ENCODE measurements around the gene MEAK7. TPM values are rescaled to one million over a fixed set of nuclear protein-coding genes. Genes with fewer than 3 reads are reported as not detected.

The MEAK7 gene
- total RNA-seq, 4 donors from 2014 or later = 2.6 to 7.1 (median 5.0) TPM

DNA sequence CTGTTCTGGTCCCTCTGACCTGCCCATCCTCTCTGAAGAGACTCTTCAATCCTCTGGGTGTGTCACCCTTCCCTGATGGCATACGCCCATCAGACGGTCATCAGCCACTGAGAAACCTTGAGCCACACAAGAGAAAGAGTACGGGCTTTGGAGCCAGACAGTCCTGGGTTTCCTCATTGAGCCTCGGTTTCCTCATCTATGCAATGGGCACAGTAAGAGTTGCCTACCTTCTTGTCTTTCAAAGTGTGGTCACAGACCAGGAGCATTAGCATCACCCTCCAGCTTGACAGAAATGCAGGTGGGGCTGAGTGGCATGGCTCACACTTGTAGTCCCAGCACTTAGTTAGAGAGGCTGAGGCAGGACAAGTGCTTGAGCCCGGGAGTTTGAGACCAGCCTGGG, 26.1 kb upstream of the MEAK7 start:
- DNase-seq = no peak
- in situ Hi-C loops (cut with MboI; ENCODE audit: low sequenced_read_pairs in 4 of 4) (no loop called here), intact Hi-C loops (cut with DNase I; ENCODE audit: low total_unique reads) (no loop called here)
- Histone ChIP-seq H3K36me3 (no peaks in the 10 kb centered on the region), H3K9me3 (no peaks in the 10 kb centered on the region), H3K27me3 (peaks cover 0 to 7% (median 0%) of the 10 kb centered on the region in 3 donors), H3K27ac (no peak overlapping the region), H3K4me1 (peaks cover 19 to 26% of the 10 kb centered on the region in 2 donors), H3K4me3 (no peak overlapping the region)
- no peak for TF ChIP-seq POLR2A (IDR thresholded peaks at IDR 0.05)
- TF ChIP-seq, protein P1, sequence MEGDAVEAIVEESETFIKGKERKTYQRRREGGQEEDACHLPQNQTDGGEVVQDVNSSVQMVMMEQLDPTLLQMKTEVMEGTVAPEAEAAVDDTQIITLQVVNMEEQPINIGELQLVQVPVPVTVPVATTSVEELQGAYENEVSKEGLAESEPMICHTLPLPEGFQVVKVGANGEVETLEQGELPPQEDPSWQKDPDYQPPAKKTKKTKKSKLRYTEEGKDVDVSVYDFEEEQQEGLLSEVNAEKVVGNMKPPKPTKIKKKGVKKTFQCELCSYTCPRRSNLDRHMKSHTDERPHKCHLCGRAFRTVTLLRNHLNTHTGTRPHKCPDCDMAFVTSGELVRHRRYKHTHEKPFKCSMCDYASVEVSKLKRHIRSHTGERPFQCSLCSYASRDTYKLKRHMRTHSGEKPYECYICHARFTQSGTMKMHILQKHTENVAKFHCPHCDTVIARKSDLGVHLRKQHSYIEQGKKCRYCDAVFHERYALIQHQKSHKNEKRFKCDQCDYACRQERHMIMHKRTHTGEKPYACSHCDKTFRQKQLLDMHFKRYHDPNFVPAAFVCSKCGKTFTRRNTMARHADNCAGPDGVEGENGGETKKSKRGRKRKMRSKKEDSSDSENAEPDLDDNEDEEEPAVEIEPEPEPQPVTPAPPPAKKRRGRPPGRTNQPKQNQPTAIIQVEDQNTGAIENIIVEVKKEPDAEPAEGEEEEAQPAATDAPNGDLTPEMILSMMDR (IDR thresholded peaks at IDR 0.05 in 4 of 5, conservative IDR thresholded peaks at IDR 0.05 in 1 of 5) = no peak
- no peak for ATAC-seq

DNA sequence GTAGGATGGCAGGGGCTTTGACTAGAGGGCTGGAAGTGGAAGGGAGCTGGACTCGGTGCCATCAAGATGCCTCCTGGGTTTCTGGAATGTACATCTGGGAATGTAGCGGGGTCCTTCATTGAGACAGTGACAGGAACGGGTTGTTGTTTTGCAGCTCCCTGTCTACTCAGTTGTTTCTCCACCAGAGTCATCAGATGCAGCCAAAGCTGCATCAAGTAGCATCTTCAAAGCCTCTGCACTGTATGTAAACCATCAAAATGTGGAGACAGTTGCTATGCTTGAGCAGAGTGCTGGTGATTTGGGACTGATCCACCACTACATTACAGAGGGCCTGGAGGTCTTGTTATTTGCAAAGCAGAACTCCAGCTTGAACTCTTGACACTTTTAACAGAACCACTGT, 25.1 kb upstream of the MEAK7 start:
- no peak for TF ChIP-seq POLR2A (IDR thresholded peaks at IDR 0.05)
- TF ChIP-seq, protein P1 (IDR thresholded peaks at IDR 0.05 in 4 of 5, conservative IDR thresholded peaks at IDR 0.05 in 1 of 5) = no peak
- H3K4me3 ChIP-seq = no peak overlapping the region
- H3K27me3 ChIP-seq = peaks cover 0 to 9% (median 0%) of the 10 kb centered on the region in 3 donors
- no peak for DNase-seq
- ATAC-seq = no peak
- H3K36me3 ChIP-seq = no peaks in the 10 kb centered on the region
- H3K9me3 ChIP-seq = no peaks in the 10 kb centered on the region
- intact Hi-C loops (cut with DNase I; ENCODE audit: low total_unique reads) = no loop called here
- H3K4me1 ChIP-seq = peaks cover 19 to 26% of the 10 kb centered on the region in 2 donors
- in situ Hi-C loops (cut with MboI; ENCODE audit: low sequenced_read_pairs in 4 of 4) = no loop called here
- no peak overlapping the region for H3K27ac ChIP-seq

DNA sequence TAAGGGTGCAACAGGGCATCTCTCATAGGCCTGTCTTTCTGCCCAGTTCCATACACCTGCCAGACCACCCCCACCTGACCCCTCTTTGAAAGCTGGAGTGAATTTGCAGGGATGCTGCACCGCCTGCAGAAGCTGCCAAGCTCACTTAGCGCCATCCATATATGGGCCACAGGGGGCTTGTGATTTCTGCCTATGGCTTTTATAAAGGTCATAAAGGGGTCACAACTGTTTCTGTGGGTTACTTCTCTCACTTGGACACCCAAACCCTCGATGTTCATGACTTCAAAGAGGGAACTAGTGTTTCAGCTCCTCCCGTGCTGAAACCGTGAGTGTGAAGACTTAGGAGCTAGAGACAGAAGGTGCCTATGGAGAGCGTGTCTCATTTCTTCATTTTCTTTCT, 23.9 kb upstream of the MEAK7 start:
- DNase-seq (no peak), ATAC-seq (no peak)
- intact Hi-C loops (cut with DNase I; ENCODE audit: low total_unique reads) (no loop called here), in situ Hi-C loops (cut with MboI; ENCODE audit: low sequenced_read_pairs in 4 of 4) (no loop called here)
- TF ChIP-seq POLR2A (IDR thresholded peaks at IDR 0.05) = no peak
- TF ChIP-seq, protein P1 (IDR thresholded peaks at IDR 0.05 in 4 of 5, conservative IDR thresholded peaks at IDR 0.05 in 1 of 5) = no peak
- Histone ChIP-seq H3K4me1 (peaks cover 19 to 26% of the 10 kb centered on the region in 2 donors), H3K4me3 (no peak overlapping the region), H3K36me3 (no peaks in the 10 kb centered on the region), H3K9me3 (no peaks in the 10 kb centered on the region), H3K27ac (peak overlapping the region in 3 of 4 donors; percentile 62 to 72 (median 70)), H3K27me3 (peaks cover 0 to 19% (median 0%) of the 10 kb centered on the region in 3 donors)

DNA sequence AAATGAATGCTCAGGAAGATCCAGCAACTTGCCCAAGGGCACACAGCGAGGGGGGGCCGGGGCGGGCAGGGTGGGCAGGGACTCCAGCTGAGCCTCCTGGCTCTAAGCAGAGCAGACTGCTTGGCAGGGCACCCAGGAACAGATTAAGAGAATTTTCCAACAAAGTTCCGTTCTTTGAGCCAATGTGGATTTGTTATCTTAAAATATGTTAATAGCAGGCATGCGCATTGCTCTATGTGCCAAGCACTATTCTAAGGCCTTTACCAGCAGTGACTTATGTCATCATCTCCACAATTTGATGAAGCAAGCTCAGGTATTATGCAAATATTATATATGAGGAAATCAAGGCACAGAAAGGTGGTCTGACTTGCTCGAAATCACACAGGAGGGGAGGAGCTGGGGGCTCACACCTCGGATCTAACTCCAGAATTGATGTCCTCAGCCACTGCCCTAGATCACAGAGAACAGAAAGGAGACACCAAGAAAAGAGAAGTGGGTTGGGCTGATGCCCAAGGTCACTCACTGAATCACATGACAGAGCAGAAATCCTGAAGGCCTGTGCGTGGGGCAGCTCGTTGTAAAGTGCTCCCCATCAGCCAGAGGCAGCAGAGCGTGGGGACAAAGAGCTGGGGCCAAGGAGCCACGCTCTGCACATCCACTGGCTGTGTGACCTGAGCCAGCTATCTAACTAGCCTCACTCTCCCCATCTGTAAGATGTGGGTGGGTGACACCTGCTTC, 23.2 kb upstream of the MEAK7 start:
- H3K4me3 ChIP-seq = no peak overlapping the region
- TF ChIP-seq POLR2A (IDR thresholded peaks at IDR 0.05) = no peak
- TF ChIP-seq, protein P1 (IDR thresholded peaks at IDR 0.05 in 4 of 5, conservative IDR thresholded peaks at IDR 0.05 in 1 of 5) = no peak
- ATAC-seq (no peak), DNase-seq (no peak)
- in situ Hi-C loops (cut with MboI; ENCODE audit: low sequenced_read_pairs in 4 of 4) (no loop called here), intact Hi-C loops (cut with DNase I; ENCODE audit: low total_unique reads) (no loop called here)
- H3K27me3 ChIP-seq = peaks cover 0 to 19% (median 0%) of the 10 kb centered on the region in 3 donors
- peak overlapping the region; percentile 62 to 73 (median 71) for H3K27ac ChIP-seq
- peaks cover 19 to 25% of the 10 kb centered on the region in 2 donors for H3K4me1 ChIP-seq
- no peaks in the 10 kb centered on the region for H3K9me3 ChIP-seq
- H3K36me3 ChIP-seq = no peaks in the 10 kb centered on the region

Data from gastrocnemius medialis (tissue), 4 donors.